ENCODE measurements around the gene KRT4.

DNA sequence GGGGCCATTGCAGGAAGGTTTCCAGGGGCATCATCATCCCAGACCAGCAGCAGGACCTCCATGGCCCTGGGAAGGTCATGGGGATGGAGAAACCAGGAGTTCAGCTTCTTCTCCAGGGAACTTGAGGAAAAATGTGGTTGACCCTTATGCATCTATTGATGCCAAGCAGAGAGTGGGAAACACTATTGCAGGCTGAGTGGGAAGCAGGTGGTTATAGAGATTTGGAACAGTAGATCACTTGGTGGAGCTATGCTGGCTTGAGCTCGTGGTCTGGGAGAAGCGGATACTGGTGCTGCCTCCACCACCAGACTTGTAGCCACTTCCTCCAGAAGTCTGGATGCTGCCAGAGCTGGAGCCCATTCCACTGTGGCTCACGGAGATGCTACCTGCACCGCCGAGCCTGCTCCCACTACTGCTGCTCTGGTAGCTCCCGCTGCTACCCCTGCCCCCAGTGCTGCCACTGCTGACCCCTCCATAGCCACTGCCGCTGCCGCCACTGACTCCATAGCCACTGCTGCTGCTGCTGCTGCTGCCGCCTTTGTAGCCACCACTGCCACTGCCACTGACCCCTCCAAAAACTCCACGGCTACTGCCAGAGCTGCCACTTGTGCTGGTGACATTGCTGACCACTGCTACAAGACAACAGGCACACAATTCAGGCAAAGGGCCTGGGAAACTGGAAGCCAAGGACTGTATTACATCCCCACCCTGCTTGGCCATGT lies 45.3 kb downstream of the KRT4 start:
- TF ChIP-seq, protein P1, sequence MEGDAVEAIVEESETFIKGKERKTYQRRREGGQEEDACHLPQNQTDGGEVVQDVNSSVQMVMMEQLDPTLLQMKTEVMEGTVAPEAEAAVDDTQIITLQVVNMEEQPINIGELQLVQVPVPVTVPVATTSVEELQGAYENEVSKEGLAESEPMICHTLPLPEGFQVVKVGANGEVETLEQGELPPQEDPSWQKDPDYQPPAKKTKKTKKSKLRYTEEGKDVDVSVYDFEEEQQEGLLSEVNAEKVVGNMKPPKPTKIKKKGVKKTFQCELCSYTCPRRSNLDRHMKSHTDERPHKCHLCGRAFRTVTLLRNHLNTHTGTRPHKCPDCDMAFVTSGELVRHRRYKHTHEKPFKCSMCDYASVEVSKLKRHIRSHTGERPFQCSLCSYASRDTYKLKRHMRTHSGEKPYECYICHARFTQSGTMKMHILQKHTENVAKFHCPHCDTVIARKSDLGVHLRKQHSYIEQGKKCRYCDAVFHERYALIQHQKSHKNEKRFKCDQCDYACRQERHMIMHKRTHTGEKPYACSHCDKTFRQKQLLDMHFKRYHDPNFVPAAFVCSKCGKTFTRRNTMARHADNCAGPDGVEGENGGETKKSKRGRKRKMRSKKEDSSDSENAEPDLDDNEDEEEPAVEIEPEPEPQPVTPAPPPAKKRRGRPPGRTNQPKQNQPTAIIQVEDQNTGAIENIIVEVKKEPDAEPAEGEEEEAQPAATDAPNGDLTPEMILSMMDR (IDR thresholded peaks at IDR 0.05 in 8 of 11, conservative IDR thresholded peaks at IDR 0.05 in 3 of 11) = no peak
- TF ChIP-seq POLR2A (IDR thresholded peaks at IDR 0.05) = no peak
